HG02759 (cell line): ENCODE results near the gene RMDN2.

Source experiments
- ATAC-seq: cut with Tn5 transposase; IDR thresholded peaks from one replicate; pipeline ENCODE4 v1.9.1; 2021; ENCODE audit warnings: mild to moderate bottlenecking, moderate library complexity; ENCODE audit not compliant: unreplicated experiment

Gene RMDN2

GRCh38 chr2:37925063-37925897, at the start of gene RMDN2:
Gene RMDN2, plus strand, starts transcription at chr2:37925287. Its CDS starts 3,991 bp downstream, at chr2:37929278.
- ATAC-seq = peak; percentile 95

- no peak for ATAC-seq
These were observed 49.6 kb upstream of the RMDN2 start for GRCh38 chr2:37875403-37875906.

- ATAC-seq = no peak
These were observed 48.9 kb upstream of the RMDN2 start for GRCh38 chr2:37876227-37876626.

- no peak for ATAC-seq
These were observed 47.4 kb upstream of the RMDN2 start for GRCh38 chr2:37877457-37878315.

- ATAC-seq = no peak
These were observed 46.6 kb upstream of the RMDN2 start for GRCh38 chr2:37878536-37878935.

- ATAC-seq = no peak
These were observed 44.5 kb upstream of the RMDN2 start for GRCh38 chr2:37880551-37880950.

GRCh38 chr2:37881397-37881796, 43.7 kb upstream of the RMDN2 start:
- ATAC-seq = no peak

- ATAC-seq = no peak
These were observed 43.1 kb upstream of the RMDN2 start for GRCh38 chr2:37882036-37882435.

- ATAC-seq = no peak
These were observed 41.6 kb upstream of the RMDN2 start for GRCh38 chr2:37883518-37883917.

- no peak for ATAC-seq
These were observed 39.6 kb upstream of the RMDN2 start for GRCh38 chr2:37885329-37885993.

- no peak for ATAC-seq
These were observed 38.3 kb upstream of the RMDN2 start for GRCh38 chr2:37886745-37887144.

GRCh38 chr2:37887286-37887685, 37.8 kb upstream of the RMDN2 start:
- ATAC-seq = no peak

- ATAC-seq = no peak
These were observed 34.1 kb upstream of the RMDN2 start for GRCh38 chr2:37890893-37891495.

- no peak for ATAC-seq
These were observed 33.1 kb upstream of the RMDN2 start for GRCh38 chr2:37891846-37892435.

- ATAC-seq = peak; percentile 79
These were observed 32.5 kb upstream of the RMDN2 start for GRCh38 chr2:37892436-37893114.

GRCh38 chr2:37893327-37893726, 31.8 kb upstream of the RMDN2 start:
- no peak for ATAC-seq

- no peak for ATAC-seq
These were observed 31.0 kb upstream of the RMDN2 start for GRCh38 chr2:37894047-37894446.

- no peak for ATAC-seq
These were observed 30.5 kb upstream of the RMDN2 start for GRCh38 chr2:37894601-37895000.

- no peak for ATAC-seq
These were observed 29.9 kb upstream of the RMDN2 start for GRCh38 chr2:37895140-37895539.

- no peak for ATAC-seq
These were observed 28.8 kb upstream of the RMDN2 start for GRCh38 chr2:37896319-37896718.
